ENCODE data around the gene TMEM79. TPM values are rescaled to one million over a fixed set of nuclear protein-coding genes. Genes with fewer than 3 reads are reported as not detected.

TMEM79 gene
- polyA plus RNA-seq, 3 donors: 1.8 to 3.1 (median 2.5) TPM

DNA sequence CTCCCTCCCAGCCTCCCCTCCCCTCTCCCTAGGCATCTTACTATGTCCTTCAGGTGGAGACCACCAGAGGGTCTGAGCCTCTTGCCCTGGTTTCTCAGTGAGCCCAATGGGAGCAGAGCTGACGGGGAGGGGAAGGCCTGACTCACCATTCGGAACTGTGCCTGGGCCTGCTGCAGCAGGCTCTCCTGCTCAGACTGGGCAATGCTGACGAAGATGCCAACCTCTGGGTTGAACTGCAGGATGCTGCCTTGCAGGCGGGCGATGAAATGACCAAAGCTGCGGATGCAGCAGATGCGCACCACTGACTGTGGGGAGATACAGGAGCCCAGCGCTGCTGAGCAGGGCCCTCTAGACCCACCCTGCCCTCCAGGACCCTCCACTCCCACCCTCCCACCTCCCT is 25.3 kb upstream of the TMEM79 start:
- WGBS, 3 donors: 94 to 97% (median 96%) methylated on average over 8 of the region's 8 CpGs
- no peak overlapping the region for H3K27ac ChIP-seq (ENCODE audit: low read depth, low read length)

DNA sequence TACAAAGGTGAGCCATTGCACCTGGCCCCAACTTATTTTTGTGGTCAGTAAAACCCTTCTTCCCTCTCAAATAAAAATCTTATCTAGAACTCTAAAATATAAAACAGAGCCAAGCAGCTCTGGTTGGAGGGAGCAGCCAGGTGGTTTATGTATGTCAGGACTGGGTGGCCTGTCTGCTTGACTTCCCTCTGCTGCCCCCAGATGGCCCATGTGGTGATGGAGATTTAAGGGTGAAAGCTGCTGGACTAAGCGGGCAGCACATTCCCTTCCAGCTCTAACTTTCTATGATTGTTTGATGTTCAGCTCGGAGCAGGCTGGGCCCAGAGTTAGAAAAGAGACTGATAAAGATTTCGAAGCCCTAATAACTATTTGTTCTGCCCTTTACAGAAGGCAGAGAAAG is 24.3 kb upstream of the TMEM79 start:
- 79 to 83% (median 81%) methylated on average over 3 of the region's 3 CpGs for WGBS, 3 donors
- H3K27ac ChIP-seq (ENCODE audit: low read depth, low read length): no peak overlapping the region

DNA sequence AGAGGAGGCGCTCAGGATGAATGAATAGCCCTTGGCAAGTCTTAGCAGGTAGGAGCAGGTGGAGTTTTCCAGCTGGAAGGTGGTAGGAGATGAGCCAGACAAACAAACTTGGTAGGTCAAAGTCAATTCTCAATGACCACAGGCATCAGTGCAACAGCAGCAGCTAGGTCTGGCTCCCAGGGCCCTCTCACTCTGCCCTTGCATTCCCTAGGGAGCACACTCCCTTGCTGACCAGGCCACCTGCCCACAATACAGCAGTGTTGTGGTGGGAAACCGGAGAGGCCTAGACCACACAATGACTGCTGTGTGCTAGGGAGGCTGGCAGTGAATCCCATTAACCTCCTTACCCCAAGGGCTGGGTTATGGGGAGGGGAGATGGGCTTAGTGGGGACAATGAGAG is 23.2 kb upstream of the TMEM79 start:
- WGBS, 3 donors: 85 to 100% (median 91%) methylated on average over 2 of the region's 2 CpGs
- no peak overlapping the region for H3K27ac ChIP-seq (ENCODE audit: low read depth, low read length)

DNA sequence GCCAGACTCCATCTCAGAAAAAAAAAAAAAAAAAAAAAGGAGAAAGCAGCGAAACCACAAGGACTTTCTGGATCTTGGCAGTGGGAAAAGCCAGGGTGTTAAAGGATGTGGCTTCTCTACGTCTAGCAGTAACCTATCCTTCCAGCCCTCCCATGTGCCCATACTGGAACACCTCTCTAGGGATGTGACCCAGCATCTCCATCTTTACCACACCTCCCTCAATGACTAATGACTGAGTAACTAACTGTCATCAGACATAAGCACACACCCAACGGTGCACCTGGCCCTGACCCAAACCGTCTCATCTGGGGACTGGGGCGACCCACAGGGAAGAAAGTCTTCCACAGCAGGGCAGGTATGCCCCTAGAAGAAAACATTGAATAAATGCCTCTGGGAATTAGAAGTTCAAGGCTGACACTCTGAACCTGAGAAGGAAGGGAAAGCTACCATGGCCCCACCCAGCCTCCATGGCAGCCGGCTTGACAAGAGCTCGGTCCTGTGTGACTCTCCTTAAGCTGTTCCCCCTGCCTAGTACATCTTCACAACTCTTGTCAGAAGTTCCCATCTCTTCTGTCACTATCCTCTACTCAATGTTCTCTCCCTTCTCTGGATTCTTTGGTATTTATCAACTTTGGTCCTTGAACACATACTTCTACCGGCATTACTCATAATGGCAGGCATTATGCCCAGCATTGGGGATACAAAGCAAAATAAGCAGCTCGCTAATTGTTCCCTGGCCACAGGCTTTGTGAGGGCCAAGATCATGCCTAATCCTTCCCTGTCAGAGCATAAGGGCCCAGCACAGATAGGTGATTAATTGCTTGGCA is 21.5 kb upstream of the TMEM79 start:
- H3K27ac ChIP-seq (ENCODE audit: low read depth, low read length): no peak overlapping the region
- WGBS, 3 donors: 83 to 86% (median 85%) methylated on average over 9 of the region's 9 CpGs

DNA sequence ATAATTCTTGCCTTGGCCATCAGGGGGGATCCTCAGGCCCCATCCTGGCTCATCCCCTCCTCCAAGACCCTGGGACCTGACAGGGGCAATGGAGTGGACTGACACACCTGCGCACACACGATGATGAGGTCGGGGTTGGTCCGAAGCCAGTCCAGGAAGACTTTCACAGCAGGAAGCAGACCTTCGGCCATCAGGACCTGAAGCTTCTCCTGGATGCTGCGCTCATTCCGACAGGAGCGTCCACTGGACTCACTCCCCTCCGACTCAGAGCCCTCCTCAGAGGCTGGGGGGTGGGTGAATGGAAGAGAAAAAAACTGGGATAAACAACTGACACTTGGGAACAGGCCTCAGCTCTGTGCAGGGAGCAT is 20.9 kb upstream of the TMEM79 start:
- H3K27ac ChIP-seq (ENCODE audit: low read depth, low read length): no peak overlapping the region
- 82 to 93% (median 91%) methylated on average over 9 of the region's 9 CpGs for WGBS, 3 donors

DNA sequence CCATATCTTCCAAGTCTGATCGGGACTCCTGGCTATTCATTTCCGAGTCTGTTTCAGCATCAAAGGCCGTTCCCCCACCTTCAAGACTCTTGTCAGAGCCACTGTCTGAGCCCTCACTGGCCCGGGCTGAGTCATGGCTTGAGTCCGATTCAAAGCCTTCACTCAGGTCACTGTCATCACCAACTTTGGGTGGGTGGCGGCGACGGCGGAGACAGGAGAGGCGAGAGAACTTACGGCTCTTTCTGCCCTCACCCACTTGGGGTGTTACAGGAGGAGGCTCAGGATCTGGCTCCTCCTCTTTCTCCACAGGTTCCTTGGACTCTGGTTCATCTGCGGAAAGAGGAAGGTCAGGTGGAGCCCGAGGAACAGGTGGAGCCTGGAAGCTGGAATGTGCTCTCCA is 18.1 kb upstream of the TMEM79 start:
- 91 to 94% (median 92%) methylated on average over 13 of the region's 13 CpGs for WGBS, 3 donors
- H3K27ac ChIP-seq (ENCODE audit: low read depth, low read length): no peak overlapping the region

DNA sequence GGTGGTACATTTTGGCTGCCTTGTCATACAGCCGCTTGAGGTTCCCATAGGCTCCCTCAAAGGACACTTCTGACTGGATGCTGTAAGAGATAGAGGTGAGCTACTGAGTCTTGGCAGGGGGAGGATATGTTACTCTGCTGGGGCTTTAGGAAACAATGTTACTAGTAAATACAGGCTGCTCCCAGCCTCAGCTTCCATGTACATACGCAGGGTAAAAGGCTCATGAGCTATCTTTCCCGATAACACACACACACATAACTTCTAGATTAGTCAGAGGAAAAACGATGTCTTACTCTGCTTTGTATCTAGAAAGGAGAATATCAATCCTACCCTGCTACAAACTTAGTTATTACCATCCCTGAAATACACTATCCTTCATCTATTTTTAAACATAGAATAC is 15.8 kb upstream of the TMEM79 start:
- H3K27ac ChIP-seq (ENCODE audit: low read depth, low read length): no peak overlapping the region
- WGBS, 3 donors: 86 to 90% (median 87%) methylated on average over 4 of the region's 4 CpGs

DNA sequence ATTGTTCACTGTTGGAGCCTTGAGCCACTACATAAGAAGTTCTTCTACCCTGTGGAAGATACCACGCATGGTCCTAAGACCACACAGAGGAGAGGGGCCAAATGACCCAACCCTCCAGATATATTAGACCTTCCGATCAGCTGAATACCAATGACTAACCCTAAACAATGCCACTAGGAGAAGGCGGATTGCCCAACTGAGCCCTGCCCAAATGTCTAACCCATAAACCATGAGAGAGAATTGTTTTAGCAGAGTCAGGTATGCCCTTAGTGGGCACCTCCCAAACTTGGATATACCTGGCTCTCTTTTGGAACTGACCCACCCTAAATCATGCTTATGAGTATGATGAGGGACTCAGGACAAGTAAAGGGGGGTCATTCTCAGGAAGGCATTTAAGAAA is 13.8 kb upstream of the TMEM79 start:
- WGBS, 3 donors: 93 to 96% (median 95%) methylated on average over 3 of the region's 3 CpGs
- H3K27ac ChIP-seq (ENCODE audit: low read depth, low read length): no peak overlapping the region

DNA sequence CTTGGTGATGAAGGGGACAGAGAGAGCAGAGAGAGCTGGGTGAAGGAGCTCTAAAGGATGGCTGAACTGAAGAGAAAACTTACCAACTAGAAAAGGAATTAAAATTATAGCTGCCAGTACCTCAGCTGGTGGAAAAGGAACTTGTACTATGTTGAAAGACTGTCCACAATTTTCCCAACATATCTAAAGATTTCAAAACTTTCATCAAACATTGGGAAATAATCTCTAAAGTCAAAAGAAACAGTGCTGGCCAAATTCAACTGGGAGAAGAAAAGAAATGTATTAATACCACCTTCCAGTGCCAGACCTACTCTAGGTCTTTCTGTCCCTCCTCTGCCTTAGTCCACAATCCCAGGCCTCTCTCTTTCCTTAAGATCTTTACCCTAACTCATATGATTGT is 7.6 kb upstream of the TMEM79 start:
- no peak overlapping the region for H3K27ac ChIP-seq (ENCODE audit: low read depth, low read length)

DNA sequence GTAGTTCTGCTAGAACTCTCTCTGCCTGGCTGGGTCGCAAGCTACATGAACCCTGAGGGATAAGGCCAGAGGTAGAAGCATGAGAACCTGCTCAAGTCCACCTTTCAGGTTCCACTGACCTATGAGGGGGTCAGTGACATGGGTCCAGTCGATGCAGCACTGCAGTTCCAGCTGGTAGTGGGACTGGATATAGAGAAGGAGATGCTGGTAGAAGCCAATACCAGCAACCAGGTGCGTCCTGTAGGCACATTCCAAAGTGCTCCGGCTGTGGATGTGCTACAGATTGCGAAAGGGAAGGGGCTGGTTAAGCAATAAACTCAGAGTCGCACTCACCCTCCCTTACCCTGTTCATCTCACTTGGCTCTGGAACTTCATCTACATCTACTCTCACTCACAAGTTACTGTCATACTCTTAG is 7.2 kb upstream of the TMEM79 start:
- no peak overlapping the region for H3K27ac ChIP-seq (ENCODE audit: low read depth, low read length)

DNA sequence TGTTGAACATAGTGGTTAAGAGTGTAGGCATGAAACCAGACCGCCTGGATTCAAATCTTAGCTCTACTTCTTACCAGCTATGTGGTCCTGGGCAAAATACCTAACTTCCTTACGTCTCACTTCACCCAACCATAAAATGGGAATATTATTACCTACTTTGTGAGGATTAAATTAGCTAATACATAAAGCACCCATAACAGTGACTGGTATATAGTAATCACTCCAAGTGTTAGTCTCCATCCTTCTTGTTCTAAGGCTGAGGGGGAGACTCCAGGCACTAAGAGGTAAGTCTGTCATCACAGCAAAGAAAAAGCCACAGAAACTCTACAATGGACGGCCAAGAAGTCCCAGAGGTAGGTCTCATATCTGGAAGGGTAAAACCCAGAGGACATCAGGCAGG is 4.3 kb upstream of the TMEM79 start:
- WGBS, 3 donors: 85 to 90% (median 88%) methylated on average over 3 of the region's 3 CpGs
- no peak overlapping the region for H3K27ac ChIP-seq (ENCODE audit: low read depth, low read length)

More for the DNA sequence above, 7.2 kb upstream of the TMEM79 start:
- WGBS, 3 donors: 31 to 82% (median 50%) methylated on average over 6 of the region's 6 CpGs

DNA sequence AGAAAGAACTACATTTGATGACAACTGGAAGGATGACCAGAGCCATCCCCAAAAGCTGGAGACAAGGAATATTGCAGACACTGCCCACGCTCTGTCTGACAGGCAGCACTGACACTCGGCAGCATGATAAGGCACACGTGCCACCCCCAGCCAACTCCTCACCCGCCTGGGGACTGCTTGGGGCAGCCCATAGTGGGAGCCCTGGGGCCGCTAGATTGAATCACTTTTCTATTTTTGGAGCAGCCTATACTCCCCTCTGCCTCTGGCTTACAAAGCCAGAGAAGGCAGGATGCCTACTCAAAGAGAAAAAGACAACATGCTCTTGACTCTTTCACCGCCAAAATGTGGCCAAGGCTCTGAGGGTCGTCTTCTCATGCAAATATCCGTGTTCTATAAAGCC is 2.8 kb upstream of the TMEM79 start:
- H3K27ac ChIP-seq (ENCODE audit: low read depth, low read length): no peak overlapping the region
- WGBS, 3 donors: 24 to 32% (median 30%) methylated on average over 8 of the region's 8 CpGs

DNA sequence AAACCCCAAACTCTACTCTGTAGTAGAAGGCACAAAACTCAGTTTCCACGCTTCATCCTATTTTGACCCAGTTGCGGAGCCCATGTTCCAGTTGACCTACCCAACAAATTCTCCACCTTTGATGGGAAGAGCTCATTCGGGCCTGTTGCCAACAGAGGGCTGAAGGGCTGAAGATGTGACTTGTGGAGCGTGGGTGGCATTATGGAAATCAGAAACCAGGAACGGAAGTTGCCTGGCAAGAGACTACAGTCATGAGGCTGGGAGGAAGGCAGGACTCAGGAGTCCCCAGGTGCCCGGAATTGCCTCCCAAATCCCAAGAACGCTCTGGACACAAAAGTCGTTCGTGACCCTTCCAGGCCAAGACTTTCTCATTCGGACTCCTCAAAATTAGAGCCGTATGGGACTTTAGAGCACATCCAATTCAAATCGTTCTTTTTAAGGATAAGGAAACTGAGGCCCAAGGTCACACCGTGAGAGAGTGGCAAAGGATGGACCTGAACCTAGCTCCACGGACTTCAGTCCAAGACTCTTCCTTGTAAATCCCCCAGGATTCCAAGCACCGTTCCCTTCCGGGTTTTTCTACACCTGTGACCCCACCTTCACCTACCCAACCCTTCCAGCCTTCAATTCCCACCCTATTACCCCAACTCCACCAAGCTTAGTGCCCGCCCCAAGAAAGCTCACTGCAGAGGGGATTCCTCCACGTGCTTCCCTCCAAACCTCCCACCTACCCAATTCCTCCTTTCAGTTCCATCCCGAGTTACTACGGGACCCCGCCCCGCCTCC is 2.2 kb upstream of the TMEM79 start:
- H3K27ac ChIP-seq (ENCODE audit: low read depth, low read length): no peak overlapping the region
- WGBS, 3 donors: 9% methylated on average over 22 of the region's 22 CpGs

DNA sequence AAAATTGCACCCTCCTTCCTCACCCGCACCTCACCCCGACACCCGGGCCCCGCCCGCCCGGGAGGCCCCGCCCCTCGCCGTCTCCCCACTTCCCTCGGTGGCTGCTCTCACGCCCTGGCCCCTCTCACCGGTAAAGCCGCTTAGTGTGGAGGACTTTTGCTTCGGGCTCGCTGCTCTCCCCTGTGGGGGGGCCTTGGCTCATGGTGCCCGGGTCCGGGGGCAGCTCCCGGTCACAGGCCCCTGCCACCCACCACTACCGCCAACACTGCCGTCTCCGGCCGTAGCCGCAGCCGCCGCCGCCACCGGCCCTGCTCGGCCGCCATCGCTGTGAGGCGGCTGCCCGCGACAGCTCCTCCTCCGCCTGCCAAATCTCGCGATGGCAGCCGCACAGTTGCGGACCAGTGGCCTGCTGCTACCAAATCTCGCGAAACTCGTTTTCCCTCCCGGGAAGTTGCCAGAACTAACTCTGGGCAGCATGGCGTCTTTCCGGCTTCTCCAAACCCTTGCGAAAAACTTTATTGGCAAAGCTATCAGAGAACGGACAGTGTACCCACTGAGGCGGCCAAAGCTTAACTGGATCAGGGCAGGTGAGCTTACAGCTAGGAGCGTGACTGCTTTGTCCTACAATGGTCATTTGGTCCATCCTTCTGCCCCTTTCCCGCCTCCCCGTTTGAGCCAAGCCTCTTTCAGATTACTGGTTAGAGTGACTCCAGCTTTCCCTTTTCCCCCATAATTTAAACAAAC is 1.5 kb upstream of the TMEM79 start, which contains the start of gene SMG5:
Gene SMG5, minus strand, starts transcription at position 347 of the 744 bp plus-strand sequence. Its CDS starts 145 bp downstream, at position 202.
- no peak within 1 kb of the TSS for H3K27ac ChIP-seq (ENCODE audit: low read depth, low read length)
- 0 to 1% (median 0%) methylated on average over 49 to 50 of the region's 50 CpGs for WGBS, 3 donors

DNA sequence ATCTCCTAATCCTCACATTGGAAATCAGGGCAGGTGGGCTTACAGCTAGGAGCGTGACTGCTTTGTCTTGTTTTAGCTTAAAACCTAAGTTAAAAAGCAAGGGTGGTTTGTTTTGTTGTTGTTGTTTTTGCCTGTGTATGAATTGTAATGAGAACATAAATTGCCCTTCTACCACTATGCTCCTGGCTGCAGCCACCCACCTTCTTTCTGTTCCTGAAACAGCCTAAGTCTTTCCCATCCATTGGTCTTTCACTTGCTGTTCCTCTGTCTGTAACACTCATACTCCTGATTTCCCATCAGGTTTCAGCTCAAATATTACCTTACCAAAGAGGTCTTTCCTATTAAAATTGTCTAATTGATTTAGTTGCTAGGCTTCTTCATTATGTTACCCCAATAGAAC is 604 bp upstream of the TMEM79 start:
- 74 to 94% (median 77%) methylated on average over 1 of the region's 1 CpG for WGBS, 3 donors
- H3K27ac ChIP-seq (ENCODE audit: low read depth, low read length): no peak overlapping the region

DNA sequence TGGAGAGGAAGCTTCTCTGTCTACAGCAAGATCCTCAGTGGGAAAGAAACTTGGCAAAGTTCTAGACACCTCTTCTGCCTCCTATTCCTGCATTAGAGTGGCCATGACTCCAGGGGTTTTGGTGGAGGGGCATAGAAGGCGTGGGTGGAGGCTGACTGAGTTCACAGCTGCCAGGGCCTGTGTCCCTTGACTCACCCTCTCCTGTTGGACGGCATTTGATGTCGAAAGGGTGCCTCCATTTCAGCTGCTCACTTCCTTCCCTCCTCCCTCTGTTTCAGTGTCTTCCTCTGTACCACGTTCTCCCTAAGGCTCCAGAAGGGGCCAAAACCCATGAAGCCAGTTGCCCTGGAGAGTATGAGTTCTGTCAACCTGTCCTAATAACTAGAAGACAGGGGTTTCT is 632 bp downstream of the TMEM79 start:
- H3K27ac ChIP-seq (ENCODE audit: low read depth, low read length): no peak overlapping the region
- 52 to 82% (median 55%) methylated on average over 3 to 4 of the region's 4 CpGs for whole genome bisulfite sequencing, 3 donors

DNA sequence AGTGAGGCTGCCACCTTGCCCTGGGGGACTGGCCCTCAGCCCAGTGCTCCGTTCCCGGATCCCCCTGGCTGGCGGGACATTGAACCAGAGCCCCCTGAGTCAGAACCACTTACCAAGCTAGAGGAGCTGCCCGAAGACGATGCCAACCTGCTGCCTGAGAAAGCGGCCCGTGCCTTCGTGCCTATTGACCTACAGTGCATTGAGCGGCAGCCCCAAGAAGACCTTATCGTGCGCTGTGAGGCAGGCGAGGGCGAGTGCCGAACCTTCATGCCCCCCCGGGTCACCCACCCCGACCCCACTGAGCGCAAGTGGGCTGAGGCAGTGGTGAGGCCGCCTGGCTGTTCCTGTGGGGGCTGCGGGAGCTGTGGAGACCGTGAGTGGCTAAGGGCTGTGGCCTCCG is 1.3 kb downstream of the TMEM79 start:
- 90 to 93% (median 92%) methylated on average over 20 to 21 of the region's 21 CpGs for WGBS, 3 donors
- no peak overlapping the region for H3K27ac ChIP-seq (ENCODE audit: low read depth, low read length)

DNA sequence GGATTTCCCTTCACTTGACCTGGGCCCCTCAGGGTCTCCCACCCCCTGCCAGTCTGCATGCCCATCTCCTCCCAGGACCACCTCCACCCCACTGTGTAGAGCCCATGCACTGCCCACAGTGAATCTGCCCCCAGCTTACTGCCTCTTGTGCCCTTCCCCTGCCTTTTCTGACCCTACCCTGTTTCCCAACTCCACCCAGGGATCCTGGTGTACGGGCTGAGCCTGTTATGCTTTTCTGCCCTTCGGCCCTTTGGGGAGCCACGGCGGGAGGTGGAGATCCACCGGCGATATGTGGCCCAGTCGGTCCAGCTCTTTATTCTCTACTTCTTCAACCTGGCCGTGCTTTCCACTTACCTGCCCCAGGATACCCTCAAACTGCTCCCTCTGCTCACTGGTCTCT is 1.9 kb downstream of the TMEM79 start:
- WGBS, 3 donors: 92 to 95% (median 92%) methylated on average over 8 of the region's 8 CpGs
- H3K27ac ChIP-seq (ENCODE audit: low read depth, low read length): no peak overlapping the region

DNA sequence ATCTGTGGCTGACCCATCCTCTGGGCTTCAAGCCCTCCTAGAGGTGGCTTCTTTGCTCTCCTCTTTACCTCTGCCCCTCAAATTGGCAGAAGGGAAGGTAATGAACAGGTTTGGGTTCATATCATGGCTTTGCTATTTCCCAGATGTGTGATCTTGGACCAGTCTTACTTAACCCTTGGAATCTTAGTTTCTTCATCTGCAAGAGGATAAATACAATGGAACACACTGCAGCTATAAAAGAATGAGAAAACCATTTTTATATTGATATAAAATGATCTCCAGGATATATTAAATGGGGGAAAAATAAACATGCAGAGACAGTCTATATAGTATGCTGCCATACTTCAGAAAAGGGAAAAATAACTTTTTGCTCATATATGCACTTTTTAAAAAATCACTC is 5.7 kb downstream of the TMEM79 start:
- H3K27ac ChIP-seq (ENCODE audit: low read depth, low read length): no peak overlapping the region

All from adipose tissue (tissue), 3 donors.